ENCODE measurements around the gene OR51D1. TPM values are rescaled to one million over a fixed set of nuclear protein-coding genes. Genes with fewer than 3 reads are reported as not detected.

Gene OR51D1, protein sequence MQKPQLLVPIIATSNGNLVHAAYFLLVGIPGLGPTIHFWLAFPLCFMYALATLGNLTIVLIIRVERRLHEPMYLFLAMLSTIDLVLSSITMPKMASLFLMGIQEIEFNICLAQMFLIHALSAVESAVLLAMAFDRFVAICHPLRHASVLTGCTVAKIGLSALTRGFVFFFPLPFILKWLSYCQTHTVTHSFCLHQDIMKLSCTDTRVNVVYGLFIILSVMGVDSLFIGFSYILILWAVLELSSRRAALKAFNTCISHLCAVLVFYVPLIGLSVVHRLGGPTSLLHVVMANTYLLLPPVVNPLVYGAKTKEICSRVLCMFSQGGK
- not detected in 2 replicates for total RNA-seq (2011; cell fraction: chromatin; rRNA removed; ENCODE audit: low replicate concordance)
- total RNA-seq (2011; cell fraction: nucleolus; rRNA removed): not detected in 2 replicates
- not detected in 2 replicates for total RNA-seq (2011; cell fraction: nucleoplasm; rRNA removed)
- total RNA-seq (2014; rRNA removed) (not detected in 2 replicates), total RNA-seq (2014; rRNA removed; fragmentation: Illumina TruSeq; extraction: Trizol) (not detected in 2 replicates), total RNA-seq (2015; rRNA removed; fragmentation: Illumina TruSeq; extraction: Trizol) (not detected in 2 replicates), total RNA-seq (2021) (not detected in 2 replicates), polyA plus RNA-seq (2011; rRNA removed) (not detected in 2 replicates), polyA plus RNA-seq (2014; fragmentation: Illumina TruSeq; extraction: Trizol) (not detected in 2 replicates), polyA plus RNA-seq (2014; fragmentation: Nextera tagmentation; extraction: Ambion mirVana) (not detected), polyA plus RNA-seq (2014; rRNA removed) (not detected in 2 replicates), polyA minus RNA-seq (2011; rRNA and poly(A)+ RNA removed) (not detected in 2 replicates), Bru-seq, nascent RNA (not detected), BruChase-seq, experiment 1, labeled RNA remaining after a 2-hour chase (not detected), BruChase-seq, experiment 2, labeled RNA remaining after a 6-hour chase (not detected)
- polyA plus RNA-seq (2011; cell fraction: cytosol; rRNA removed): not detected in 2 replicates
- not detected in 2 replicates for polyA plus RNA-seq (2011; cell fraction: nucleus; rRNA removed)
- polyA plus RNA-seq (2012): not detected in 2 replicates
- not detected in 2 replicates for polyA minus RNA-seq (2011; cell fraction: cytosol; rRNA and poly(A)+ RNA removed)
- polyA minus RNA-seq (2011; cell fraction: nucleus; rRNA and poly(A)+ RNA removed): not detected in 2 replicates
- long read RNA-seq, experiment 1: 0 reads
- long read RNA-seq, experiment 2: 0 reads
- long read RNA-seq, experiment 3: 0 reads

DNA sequence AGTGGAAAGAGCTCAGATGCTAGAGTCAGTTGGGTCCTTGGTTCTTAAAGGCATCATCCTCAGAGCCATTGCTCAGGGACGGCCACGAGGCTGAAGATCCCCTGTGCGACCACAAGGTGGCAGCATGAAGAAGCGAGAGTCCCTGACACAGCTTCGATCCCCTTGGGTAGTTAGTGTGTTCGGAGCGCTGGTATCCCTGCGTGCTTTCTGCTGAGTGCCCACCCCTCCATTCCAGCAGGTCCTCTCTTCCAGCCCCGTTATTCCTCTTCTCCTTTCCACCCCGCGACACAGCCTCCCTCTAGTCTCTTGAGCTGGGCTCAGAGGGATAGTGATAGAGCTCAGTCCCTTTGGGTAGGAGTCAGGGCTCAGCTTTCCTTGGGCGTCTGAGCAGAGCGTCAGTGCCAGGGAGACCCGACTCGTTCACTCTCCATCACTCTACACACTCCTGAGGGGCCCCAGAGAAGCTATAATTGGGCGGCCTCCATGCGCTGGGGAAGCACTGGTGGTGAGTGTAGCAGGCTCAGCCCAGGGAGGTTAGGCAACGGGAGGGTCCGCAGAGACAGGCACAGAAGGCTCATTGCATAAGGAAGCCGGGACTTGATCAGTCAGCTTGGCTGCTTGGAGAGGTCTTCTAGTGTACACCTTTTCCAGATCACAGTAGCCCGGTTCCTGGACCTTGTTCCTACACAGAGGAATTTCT, at the start of gene OR51D1:
Gene OR51D1 (plus strand): TSS at position 516 of the 700 bp plus-strand sequence. CDS start 2,314 bp downstream, outside the sequence.
- DNase-seq (ENCODE audit: extremely low read depth in 1 of 4, low spot score in 3 of 4): peak; percentile 82 to 87 (median 84)
- Histone ChIP-seq H3K79me2 (ENCODE audit: control insufficient read depth, insufficient read depth, low read length) (no peaks in the 10 kb centered on the region), H3K9me1 (ENCODE audit: control insufficient read depth, insufficient read depth, low read length) (no peaks in the 10 kb centered on the region), H2AFZ (ENCODE audit: low read depth, low read length) (peak within 1 kb of the TSS; percentile 83), H3K9me3 (replicated peaks; ENCODE audit: control insufficient read depth, insufficient read depth, low read depth, low read length) (no peaks in the 10 kb centered on the region), H3K27ac (ENCODE audit: extremely low read depth, low read depth, low read length) (no peak within 1 kb of the TSS), H3K27me3 (ENCODE audit: control insufficient read depth in 2 of 2, insufficient read depth in 2 of 2, low read length in 2 of 2) (peaks cover 0 to 25% of the 10 kb centered on the region in 2 experiments; a peak in 3 of 5 replicates), H3K4me3 (no peak within 1 kb of the TSS), H3K4me1 (replicated peaks in 1 of 2; ENCODE audit: control insufficient read depth in 2 of 2, insufficient read depth in 2 of 2, low read length in 2 of 2) (no peaks in the 10 kb centered on the region; a peak in 1 of 5 replicates), H3K9ac (ENCODE audit: insufficient read depth in 1 of 2, low read depth in 2 of 2, low read length in 2 of 2) (peak within 1 kb of the TSS in 1 of 2 experiments; percentile 42; a peak in 1 of 4 replicates), H3K4me2 (ENCODE audit: insufficient read depth, low read length) (peak within 1 kb of the TSS; percentile 76), H3K36me3 (ENCODE audit: control insufficient read depth, insufficient read depth, low read length) (no peaks in the 10 kb centered on the region), H4K20me1 (replicated peaks; ENCODE audit: control insufficient read depth, insufficient read depth, low read length) (no peaks in the 10 kb centered on the region)
- no TSS peak for BruUV-seq (replicated peaks)
- intact Hi-C loops (cut with micrococcal nuclease) (loop anchor here (1.0 to 10.0 kb wide), 7 partner anchors 85 to 465 kb away; partner anchors contain the start of gene OR51G1), in situ Hi-C loops (cut with MboI) (loop anchor here (5.0 to 25.0 kb wide), 2 partner anchors 370 to 1700 kb away; no protein-coding TSS in a partner anchor)
- CTCF ChIA-PET (ENCODE audit: low intra/inter-chr PET ratio): interaction anchor here (0.8 to 1.9 kb wide), 5 partner anchors 11 to 734 kb away, joined by 3 to 7 read pairs (median 5); no protein-coding TSS in a partner anchor
- FAIRE-seq: peak; percentile 99
- whole genome bisulfite sequencing (ENCODE audit: insufficient coverage, low coverage, missing lambda C conversion rate): 10% methylated on average over 20 of the region's 21 CpGs
- POLR2A ChIA-PET: interaction anchor here (0.6 to 1.8 kb wide), 7 partner anchors 8 to 1717 kb away, joined by 3 to 8 read pairs (median 4); no protein-coding TSS in a partner anchor
- ATAC-seq: peak; percentile 99
- TF ChIP-seq GTF2E2 (tag; IDR thresholded peaks at IDR 0.05) (no peak), CBX3 (IDR thresholded peaks at IDR 0.05; ENCODE audit: borderline replicate concordance in 1 of 2, low read length in 2 of 2) (no peak), CBFB (CRISPR knock-in tag; IDR thresholded peaks at IDR 0.05) (peak; percentile 63; the same call in 1 of the 2 replicates), EHMT2 (IDR thresholded peaks at IDR 0.05) (0 out of 2 replicates have a peak, but pooled peaks have one; percentile 21), ARNT (IDR thresholded peaks at IDR 0.05) (no peak), ELF4 (CRISPR knock-in tag; IDR thresholded peaks at IDR 0.05) (no peak), ZFP1 (CRISPR knock-in tag; IDR thresholded peaks at IDR 0.05) (no peak), HNRNPH1 (optimal IDR thresholded peaks at IDR 0.05; ENCODE audit: low read depth, low read length) (no peak), ZBTB8A (IDR thresholded peaks at IDR 0.05; ENCODE audit: partially characterized antibody) (no peak), SETDB1 (IDR thresholded peaks at IDR 0.05; ENCODE audit: low read length) (no peak), CBX5 (IDR thresholded peaks at IDR 0.05; ENCODE audit: borderline replicate concordance, low read depth) (no peak), SIX5 (IDR thresholded peaks at IDR 0.05; ENCODE audit: borderline replicate concordance in 1 of 2, insufficient read depth in 1 of 2, low read depth in 1 of 2, low read length in 2 of 2) (no peak)
- TF ChIP-seq, protein P1, sequence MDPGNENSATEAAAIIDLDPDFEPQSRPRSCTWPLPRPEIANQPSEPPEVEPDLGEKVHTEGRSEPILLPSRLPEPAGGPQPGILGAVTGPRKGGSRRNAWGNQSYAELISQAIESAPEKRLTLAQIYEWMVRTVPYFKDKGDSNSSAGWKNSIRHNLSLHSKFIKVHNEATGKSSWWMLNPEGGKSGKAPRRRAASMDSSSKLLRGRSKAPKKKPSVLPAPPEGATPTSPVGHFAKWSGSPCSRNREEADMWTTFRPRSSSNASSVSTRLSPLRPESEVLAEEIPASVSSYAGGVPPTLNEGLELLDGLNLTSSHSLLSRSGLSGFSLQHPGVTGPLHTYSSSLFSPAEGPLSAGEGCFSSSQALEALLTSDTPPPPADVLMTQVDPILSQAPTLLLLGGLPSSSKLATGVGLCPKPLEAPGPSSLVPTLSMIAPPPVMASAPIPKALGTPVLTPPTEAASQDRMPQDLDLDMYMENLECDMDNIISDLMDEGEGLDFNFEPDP (CRISPR knock-in tag; IDR thresholded peaks at IDR 0.05): no peak

Measured in K562 (cell line).